NCI-H1417 (cell line): ENCODE measurements around the gene ING3.
"Not testable (repeated sequence)": the region's sequence is repeated elsewhere in the genome, so short reads cannot be mapped to it uniquely, and the experiment has no call there.

Source experiments
- DNase-seq, 3 experiments: peaks; one replicate each; lab custom pipeline; 2025; lab: John Stamatoyannopoulos, UW

Gene ING3

DNA sequence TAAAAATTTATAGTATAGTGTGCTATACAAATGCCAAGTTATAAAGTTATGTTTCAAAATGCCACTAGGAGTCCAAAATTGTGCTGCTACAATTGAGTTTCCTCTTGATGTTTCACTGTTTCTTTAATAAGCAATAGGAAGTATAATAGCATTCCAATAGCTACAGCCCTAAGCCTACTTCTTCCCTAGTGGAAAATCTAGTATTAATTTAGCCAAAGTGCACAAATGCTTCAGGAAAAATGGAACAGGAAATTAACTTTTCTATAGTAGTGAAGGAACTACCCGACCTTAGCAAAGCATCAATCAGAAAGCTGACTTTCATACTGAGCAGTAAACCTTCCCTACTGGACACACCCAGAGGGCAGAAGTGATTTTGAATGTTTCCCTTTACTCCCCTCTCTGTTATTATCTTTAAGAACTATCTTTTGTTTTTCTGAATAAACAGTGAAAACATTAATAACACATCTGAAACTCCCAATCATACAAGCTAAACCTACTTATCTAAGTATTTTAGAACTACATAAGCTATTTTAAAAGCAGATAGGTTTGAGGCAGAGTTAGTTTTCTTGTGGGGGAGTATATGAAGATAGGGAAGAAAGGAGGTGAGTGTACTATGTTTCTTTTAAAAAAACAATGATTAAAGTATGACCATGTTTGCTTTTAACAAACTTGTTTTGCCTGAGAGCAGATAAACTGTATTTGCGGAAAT lies 51.6 kb downstream of the ING3 start:
- no peak for DNase-seq

- no peak for DNase-seq
Measured at GRCh38 chr7:121002757-121003200, 52.2 kb downstream of the ING3 start.

GRCh38 chr7:121003986-121004685 lies 53.6 kb downstream of the ING3 start:
- no peak for DNase-seq

- not testable (repeated sequence) for DNase-seq
Measured at GRCh38 chr7:121005058-121005457, 54.5 kb downstream of the ING3 start.

- DNase-seq, result no peak
Measured at GRCh38 chr7:121005996-121006584, 55.5 kb downstream of the ING3 start.

- no peak for DNase-seq
Measured at GRCh38 chr7:121006711-121007315, 56.2 kb downstream of the ING3 start.

DNA sequence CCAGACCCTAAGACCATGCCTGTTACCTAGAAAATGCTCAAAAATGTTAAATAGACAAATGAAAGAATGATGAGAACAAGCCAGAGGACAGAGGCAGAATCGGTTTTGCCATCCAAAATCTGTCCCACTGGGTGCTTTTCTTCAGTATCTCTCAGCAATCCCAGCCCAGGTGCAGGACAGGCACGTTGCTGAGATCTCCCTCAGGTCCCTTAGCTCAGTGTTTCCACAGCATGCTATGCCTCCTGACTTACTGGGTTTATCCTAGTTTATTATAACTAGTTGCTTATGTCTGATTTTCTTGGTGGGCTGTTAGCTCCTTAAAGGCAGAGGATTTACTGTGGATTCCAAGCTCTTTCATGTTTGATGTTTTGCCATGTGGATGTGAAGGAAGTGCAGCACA lies 58.2 kb downstream of the ING3 start:
- DNase-seq, result no peak

DNA sequence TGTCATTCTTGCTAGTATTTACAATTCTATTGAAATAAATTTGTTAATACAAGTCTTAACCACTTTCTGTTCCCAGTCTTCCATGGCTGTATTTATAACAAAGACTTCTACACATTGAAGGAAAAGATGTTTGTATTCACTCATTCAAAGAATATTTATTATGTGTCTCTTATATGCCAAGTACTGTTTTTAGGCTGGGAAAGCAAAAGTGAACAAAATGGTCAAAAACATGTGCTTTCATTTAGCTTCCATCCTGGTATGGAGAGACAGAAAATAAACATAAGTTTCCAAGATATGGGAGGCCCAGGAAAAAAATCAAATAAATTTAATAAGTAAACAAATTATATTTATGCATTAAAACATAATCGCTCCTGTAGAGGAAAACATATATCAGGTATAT lies 60.8 kb downstream of the ING3 start:
- no peak for DNase-seq

DNA sequence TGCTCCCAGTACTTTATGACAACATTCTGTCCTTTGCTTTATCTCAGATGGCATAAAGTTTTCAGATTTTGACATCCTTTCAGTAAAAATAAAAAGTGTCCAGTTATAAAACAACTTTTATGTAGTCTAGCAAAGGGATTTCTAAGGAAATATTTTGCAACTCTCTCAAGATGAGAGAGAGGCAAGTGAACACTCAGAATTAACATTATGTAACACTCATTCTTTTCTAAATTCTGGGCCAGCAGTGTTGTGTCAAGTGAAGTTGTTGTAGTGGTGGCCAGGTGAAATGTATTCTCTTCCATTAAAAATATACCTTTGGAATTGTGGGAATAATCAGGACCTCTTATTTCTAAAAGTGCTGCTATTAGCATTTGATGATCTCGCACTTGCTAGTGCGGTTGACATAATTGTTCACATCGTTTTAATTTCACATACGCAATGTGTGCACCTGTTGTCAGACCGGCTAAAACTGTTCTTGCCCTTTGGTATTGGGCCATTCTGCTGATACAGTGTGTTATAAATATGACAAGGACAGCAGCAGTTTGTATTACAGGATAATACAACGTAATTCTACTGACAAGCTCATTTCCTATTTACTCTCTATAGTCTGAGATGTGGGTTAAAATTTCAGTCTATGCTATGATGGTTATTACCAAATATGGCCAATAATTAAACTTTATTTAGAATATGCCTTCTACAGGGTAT lies 61.7 kb downstream of the ING3 start:
- peak in 1 of 3 experiments; percentile 11 for DNase-seq

- DNase-seq, result peak in 1 of 3 experiments; percentile 35
Measured at GRCh38 chr7:121012919-121013318, 62.3 kb downstream of the ING3 start.

DNA sequence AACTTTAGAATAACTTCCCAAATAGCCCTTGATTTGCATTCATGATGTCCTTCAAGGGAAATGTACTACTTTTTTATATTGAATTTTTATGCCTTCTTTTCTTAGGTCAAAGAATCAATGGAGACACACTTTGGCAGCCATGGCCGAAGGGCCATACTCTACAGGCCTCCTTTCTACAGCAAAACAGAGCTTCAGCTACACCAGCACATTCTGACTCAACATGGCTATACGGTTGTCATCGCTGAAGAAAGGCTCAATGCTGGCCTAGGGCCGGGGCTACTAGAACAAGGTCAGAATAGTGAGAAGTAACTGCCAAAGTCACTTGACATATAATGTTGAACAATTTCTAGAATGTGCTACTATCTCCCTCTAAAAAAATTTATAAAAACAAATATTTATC lies 65.0 kb downstream of the ING3 start:
- no peak for DNase-seq

- DNase-seq, result no peak
Measured at GRCh38 chr7:121016966-121017365, 66.4 kb downstream of the ING3 start.

DNA sequence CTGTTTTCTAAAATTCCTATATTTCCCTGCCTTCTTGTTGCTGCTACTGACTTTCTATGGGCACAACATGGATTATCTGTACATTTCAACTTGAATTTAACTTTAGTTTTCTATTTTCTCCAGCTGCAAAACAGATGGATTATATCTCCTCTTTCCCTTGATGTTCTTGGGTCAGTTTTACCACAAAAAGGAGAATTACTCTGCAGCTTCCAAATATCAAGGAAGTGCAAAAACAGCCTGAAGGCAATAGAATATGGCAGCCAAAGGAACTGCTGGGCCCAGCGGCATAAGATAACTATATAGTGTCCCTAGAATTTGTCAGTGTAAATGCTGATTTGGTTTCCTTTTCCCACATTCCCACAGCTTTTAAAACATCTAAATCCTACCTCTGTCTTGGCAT lies 67.0 kb downstream of the ING3 start:
- no peak for DNase-seq

GRCh38 chr7:121019018-121019417 lies 68.4 kb downstream of the ING3 start:
- no peak for DNase-seq

- DNase-seq, result no peak
Measured at GRCh38 chr7:121020249-121020988, 69.8 kb downstream of the ING3 start.

- no peak for DNase-seq
Measured at GRCh38 chr7:121020989-121021969, 70.7 kb downstream of the ING3 start.

DNA sequence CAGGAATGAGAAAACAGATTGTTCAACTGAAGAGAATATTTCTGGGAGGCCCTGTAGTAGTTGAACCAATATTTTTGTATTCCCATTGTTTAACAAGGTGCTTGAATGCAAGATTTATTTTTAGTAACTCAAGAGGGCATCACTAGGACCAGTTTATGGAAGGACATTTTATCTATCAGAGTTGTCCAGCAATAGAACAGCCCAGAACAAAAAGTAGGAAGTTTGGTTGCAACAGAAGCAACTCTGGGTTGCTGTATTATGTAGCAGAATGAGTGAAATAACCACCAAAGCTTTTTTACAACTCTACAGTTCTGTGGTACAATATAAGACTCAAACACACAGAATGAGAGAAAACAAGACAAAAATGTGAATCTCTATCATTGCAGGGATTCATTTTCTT lies 72.6 kb downstream of the ING3 start:
- DNase-seq, result no peak

GRCh38 chr7:121023683-121024511 lies 73.3 kb downstream of the ING3 start:
- peak in 1 of 3 experiments; percentile 30 for DNase-seq

DNA sequence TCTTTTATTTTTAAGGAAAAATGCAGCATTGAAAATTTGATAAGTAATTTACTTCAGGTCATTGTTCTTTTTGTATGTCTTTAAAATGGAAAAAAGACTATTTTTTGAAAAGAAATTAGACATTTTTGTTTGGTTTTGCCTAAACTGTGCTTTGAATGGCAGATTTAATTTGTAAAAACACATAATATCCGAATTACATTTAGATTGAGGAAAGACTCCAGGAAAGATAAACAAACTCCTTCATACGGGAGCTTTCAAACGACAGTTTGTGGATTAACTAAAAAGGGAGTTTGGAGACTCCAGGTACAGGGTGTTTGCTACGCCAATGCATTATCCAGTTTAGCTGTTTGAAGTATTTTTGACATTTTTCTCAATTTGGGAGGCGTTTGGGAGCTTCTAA lies 74.0 kb downstream of the ING3 start:
- no peak for DNase-seq
